ENCODE data around the gene TBC1D5.

TBC1D5 gene

DNA sequence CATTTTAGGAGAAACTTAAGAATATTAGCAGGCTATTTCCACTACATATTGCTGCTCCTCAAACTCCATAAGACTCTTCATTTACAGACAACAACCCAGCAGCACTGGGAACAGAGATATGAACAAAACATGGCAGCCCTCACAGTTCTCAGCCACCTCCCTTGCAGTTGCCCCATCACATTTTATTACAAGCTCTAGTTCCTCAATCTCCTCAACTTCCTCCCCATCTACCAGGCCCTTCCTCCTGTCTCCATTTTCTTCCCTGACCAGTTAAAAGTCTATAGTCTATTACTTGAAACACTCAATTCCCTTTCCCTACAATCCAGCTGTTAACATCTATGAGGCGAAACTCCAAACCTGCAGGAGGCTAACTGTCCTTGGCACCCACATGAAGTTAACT, 412.5 kb downstream of the TBC1D5 start:
- no peaks in the 10 kb centered on the region for H3K36me3 ChIP-seq (ENCODE audit: control insufficient read depth, insufficient read depth, low read length)
- H3K9ac ChIP-seq (ENCODE audit: low read length), result no peak overlapping the region
- H3K27me3 ChIP-seq (ENCODE audit: control insufficient read depth, insufficient read depth, low read length), result no peaks in the 10 kb centered on the region
- H3K27ac ChIP-seq (ENCODE audit: low read depth, low read length), result no peak overlapping the region
- no peaks in the 10 kb centered on the region for H3K4me1 ChIP-seq (ENCODE audit: control insufficient read depth, insufficient read depth, low read length)
- H3K4me3 ChIP-seq (ENCODE audit: low read length), result no peak overlapping the region

DNA sequence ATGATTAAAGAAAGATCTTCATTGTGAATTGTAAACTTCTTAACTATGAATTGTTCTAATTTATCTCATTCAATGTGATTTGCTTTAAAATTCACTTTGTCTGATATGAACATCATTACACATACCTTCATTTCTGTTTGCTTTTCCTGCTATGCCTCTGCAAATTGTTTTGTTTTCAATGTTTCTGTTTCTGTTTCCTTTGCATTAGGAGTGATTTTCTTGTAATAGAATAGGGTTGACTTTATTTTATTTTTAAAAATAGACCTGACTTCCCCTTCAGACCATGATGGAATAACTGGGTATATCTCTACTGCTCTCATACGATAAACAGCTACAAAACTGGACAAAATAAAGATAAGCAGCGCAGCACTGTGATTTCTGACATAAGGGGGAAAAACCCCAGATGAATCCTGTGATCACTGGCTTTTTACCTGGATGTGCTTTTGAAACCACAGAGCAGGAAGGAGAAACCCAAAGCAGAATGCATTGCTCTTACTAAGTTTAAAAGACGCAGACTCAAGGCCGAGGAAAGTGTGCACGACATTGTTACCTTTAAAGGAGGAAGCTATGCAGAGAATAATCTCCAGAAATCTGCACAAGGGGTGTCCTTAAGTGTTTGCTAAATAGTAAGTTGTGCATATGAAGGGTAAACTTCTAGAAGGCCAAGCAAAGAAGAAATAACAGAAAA, 420.2 kb downstream of the TBC1D5 start:
- no peak overlapping the region for H3K9ac ChIP-seq (ENCODE audit: low read length)
- no peak overlapping the region for H3K27ac ChIP-seq (ENCODE audit: low read depth, low read length)
- H3K4me3 ChIP-seq (ENCODE audit: low read length), result no peak overlapping the region
- no peaks in the 10 kb centered on the region for H3K36me3 ChIP-seq (ENCODE audit: control insufficient read depth, insufficient read depth, low read length)
- H3K27me3 ChIP-seq (ENCODE audit: control insufficient read depth, insufficient read depth, low read length), result no peaks in the 10 kb centered on the region
- H3K4me1 ChIP-seq (ENCODE audit: control insufficient read depth, insufficient read depth, low read length), result no peaks in the 10 kb centered on the region

DNA sequence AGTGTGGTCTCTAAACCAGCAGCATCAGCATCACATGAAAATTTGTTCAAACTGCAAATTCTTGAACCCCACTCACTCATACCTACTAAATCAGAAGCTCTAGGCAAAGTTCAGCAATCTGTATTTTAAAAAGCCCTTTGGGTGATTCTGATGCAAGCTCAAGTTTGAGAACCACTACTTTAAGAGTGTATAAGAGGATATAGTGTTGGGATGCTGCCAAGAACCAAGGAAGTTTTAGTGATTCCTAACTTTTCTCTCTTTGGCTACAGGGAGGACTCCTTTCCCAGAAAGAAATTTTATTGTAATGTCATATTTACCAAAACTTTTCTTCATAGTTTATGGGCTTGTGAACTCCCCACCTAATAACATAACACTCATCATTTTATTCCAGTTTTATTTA, 422.2 kb downstream of the TBC1D5 start:
- Histone ChIP-seq H3K9ac (ENCODE audit: low read length) (no peak overlapping the region), H3K36me3 (ENCODE audit: control insufficient read depth, insufficient read depth, low read length) (no peaks in the 10 kb centered on the region), H3K4me3 (ENCODE audit: low read length) (no peak overlapping the region), H3K27ac (ENCODE audit: low read depth, low read length) (no peak overlapping the region), H3K4me1 (ENCODE audit: control insufficient read depth, insufficient read depth, low read length) (no peaks in the 10 kb centered on the region), H3K27me3 (ENCODE audit: control insufficient read depth, insufficient read depth, low read length) (no peaks in the 10 kb centered on the region)

DNA sequence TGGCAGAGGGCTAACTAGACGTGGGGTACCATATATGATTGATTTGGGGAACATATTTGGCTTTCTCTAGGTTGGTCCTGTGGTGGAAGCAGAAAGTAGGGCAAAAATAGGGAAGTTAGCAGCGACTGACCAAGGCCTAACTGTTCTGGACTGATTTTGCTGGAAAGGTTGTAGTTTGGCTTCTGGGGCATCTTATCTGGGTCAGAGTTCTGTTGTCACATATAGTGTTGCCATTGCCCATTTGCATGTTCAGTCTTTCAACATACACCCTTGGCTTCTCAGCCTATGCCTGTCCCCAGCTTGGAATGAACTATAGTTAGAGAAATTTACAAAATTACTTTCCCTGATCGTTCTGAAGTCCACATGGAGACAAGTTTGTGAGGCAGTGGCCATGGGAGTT, 426.5 kb downstream of the TBC1D5 start:
- Histone ChIP-seq H3K9ac (ENCODE audit: low read length) (no peak overlapping the region), H3K4me1 (ENCODE audit: control insufficient read depth, insufficient read depth, low read length) (no peaks in the 10 kb centered on the region), H3K36me3 (ENCODE audit: control insufficient read depth, insufficient read depth, low read length) (no peaks in the 10 kb centered on the region), H3K27me3 (ENCODE audit: control insufficient read depth, insufficient read depth, low read length) (no peaks in the 10 kb centered on the region), H3K27ac (ENCODE audit: low read depth, low read length) (no peak overlapping the region), H3K4me3 (ENCODE audit: low read length) (no peak overlapping the region)

DNA sequence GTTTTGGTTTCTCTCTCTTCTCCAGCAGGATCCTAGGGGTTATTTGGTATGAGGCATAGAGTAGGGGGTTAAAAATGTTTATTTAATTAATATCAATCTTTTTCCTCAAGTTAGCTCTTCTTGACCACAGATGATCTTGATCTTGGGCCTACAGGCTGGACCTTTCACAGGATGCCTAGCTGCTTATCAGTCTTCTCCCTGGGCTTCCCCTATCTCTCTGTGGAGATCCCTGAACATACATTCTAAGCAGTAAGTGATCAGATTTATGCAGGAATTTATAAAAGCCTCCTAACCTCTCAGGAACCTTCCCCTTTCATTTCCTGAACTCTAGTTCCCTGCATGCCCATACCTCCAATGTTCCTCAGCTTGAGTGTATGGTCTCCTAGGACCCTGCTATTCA, 428.3 kb downstream of the TBC1D5 start:
- no peaks in the 10 kb centered on the region for H3K27me3 ChIP-seq (ENCODE audit: control insufficient read depth, insufficient read depth, low read length)
- H3K4me3 ChIP-seq (ENCODE audit: low read length), result no peak overlapping the region
- H3K27ac ChIP-seq (ENCODE audit: low read depth, low read length), result no peak overlapping the region
- no peaks in the 10 kb centered on the region for H3K4me1 ChIP-seq (ENCODE audit: control insufficient read depth, insufficient read depth, low read length)
- no peak overlapping the region for H3K9ac ChIP-seq (ENCODE audit: low read length)
- H3K36me3 ChIP-seq (ENCODE audit: control insufficient read depth, insufficient read depth, low read length), result no peaks in the 10 kb centered on the region

DNA sequence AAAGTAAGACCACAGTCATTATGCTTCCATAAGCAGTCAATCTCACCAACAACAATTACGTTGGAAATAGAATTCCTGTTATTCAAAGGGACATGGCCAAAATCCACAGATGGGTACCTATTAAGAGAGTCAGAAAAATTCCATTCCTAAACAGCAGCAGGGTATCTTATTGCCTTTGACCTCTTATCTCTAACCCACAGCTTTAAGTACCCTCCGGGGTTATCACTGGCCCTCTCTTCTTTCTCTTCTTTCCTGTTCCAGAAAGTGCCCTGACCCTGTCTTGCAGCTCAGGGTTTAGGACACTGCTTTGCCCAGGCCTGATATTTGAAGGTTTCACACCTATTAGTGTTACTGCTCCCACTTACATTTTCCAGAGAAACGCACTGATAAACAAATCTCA, 428.7 kb downstream of the TBC1D5 start:
- H3K27ac ChIP-seq (ENCODE audit: low read depth, low read length), result no peak overlapping the region
- no peak overlapping the region for H3K9ac ChIP-seq (ENCODE audit: low read length)
- H3K4me3 ChIP-seq (ENCODE audit: low read length), result no peak overlapping the region
- H3K4me1 ChIP-seq (ENCODE audit: control insufficient read depth, insufficient read depth, low read length), result no peaks in the 10 kb centered on the region
- H3K27me3 ChIP-seq (ENCODE audit: control insufficient read depth, insufficient read depth, low read length), result no peaks in the 10 kb centered on the region
- no peaks in the 10 kb centered on the region for H3K36me3 ChIP-seq (ENCODE audit: control insufficient read depth, insufficient read depth, low read length)

DNA sequence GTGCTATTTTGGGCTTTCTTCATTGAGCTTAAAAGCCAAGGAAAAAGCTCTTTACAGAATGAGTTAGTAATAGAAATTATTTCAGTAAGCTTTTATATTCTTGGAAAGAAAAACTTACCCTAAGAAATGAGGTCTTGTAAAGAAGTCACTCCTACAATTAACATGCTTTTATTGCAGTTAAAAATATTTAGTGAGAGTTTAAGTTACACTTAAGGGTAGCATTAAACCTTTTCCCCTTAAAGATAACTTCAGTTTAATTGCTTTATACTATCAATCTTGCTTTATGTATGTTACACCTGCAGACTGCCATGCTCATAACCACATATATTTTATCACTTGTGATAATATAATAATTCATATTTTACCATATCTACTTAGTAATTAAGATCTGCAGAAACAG, 431.4 kb downstream of the TBC1D5 start:
- Histone ChIP-seq H3K27ac (ENCODE audit: low read depth, low read length) (no peak overlapping the region), H3K27me3 (ENCODE audit: control insufficient read depth, insufficient read depth, low read length) (no peaks in the 10 kb centered on the region), H3K4me1 (ENCODE audit: control insufficient read depth, insufficient read depth, low read length) (no peaks in the 10 kb centered on the region), H3K4me3 (ENCODE audit: low read length) (no peak overlapping the region), H3K36me3 (ENCODE audit: control insufficient read depth, insufficient read depth, low read length) (no peaks in the 10 kb centered on the region), H3K9ac (ENCODE audit: low read length) (no peak overlapping the region)

DNA sequence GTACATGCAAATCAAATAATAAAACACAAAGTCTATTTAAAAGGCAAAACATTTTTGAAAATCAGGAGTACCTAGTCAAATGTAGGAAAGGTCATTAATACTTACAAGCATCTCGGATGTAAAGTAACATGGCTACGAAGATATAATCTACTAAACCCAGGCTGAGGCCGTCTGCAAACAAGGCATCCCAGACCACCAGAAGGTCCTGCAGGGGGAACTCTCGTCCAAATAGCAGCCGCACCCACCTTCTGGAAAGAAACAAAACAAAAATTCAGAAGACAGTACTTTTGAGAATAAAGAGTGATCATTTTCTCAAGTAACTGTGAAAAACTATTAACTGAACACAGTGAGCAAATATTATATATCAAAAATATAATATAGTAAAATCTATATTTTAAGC, 434.5 kb downstream of the TBC1D5 start:
- Histone ChIP-seq H3K27ac (ENCODE audit: low read depth, low read length) (no peak overlapping the region), H3K9ac (ENCODE audit: low read length) (no peak overlapping the region), H3K4me3 (ENCODE audit: low read length) (no peak overlapping the region), H3K27me3 (ENCODE audit: control insufficient read depth, insufficient read depth, low read length) (no peaks in the 10 kb centered on the region), H3K36me3 (ENCODE audit: control insufficient read depth, insufficient read depth, low read length) (no peaks in the 10 kb centered on the region), H3K4me1 (ENCODE audit: control insufficient read depth, insufficient read depth, low read length) (no peaks in the 10 kb centered on the region)

DNA sequence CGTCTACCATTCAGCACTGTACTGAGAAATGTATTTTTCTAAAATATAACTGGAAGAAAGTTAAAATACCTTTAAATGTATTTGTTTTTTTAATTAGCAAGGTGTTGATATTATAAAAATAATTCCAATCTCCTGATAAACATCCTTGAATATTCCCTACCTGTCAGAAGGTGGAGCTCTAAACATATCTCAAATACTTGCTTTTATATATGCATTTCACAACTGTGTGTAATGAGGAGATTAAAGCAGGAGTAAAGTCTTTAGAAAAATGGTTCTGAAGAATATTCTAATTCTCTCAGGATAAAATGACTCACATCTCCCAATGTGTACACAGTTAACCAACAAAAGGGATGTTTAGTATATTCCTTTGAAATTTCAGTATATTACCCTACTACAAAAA, 434.9 kb downstream of the TBC1D5 start:
- Histone ChIP-seq H3K36me3 (ENCODE audit: control insufficient read depth, insufficient read depth, low read length) (no peaks in the 10 kb centered on the region), H3K4me1 (ENCODE audit: control insufficient read depth, insufficient read depth, low read length) (no peaks in the 10 kb centered on the region), H3K27ac (ENCODE audit: low read depth, low read length) (no peak overlapping the region), H3K27me3 (ENCODE audit: control insufficient read depth, insufficient read depth, low read length) (no peaks in the 10 kb centered on the region), H3K4me3 (ENCODE audit: low read length) (no peak overlapping the region), H3K9ac (ENCODE audit: low read length) (no peak overlapping the region)

DNA sequence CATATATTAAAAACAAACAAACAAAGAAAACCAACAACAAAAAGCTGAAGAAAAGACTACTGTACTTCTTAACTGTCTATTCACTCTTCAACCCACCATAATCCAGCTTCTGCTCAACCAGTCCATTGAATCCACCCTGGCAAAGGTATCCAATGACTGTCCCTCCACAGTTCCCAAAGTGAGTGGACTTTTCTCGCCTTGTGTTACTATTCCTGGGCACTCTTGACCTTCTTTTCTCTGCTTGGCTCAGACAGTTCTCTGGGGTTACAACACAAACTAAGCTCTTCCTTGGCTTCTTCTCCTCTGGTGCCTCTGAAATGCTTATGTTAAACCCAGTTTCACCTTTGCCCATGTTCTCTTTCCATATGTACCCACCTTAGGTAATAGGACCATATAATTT, 437.5 kb downstream of the TBC1D5 start:
- Histone ChIP-seq H3K4me3 (ENCODE audit: low read length) (no peak overlapping the region), H3K9ac (ENCODE audit: low read length) (no peak overlapping the region), H3K4me1 (ENCODE audit: control insufficient read depth, insufficient read depth, low read length) (no peaks in the 10 kb centered on the region), H3K27ac (ENCODE audit: low read depth, low read length) (no peak overlapping the region), H3K36me3 (ENCODE audit: control insufficient read depth, insufficient read depth, low read length) (no peaks in the 10 kb centered on the region), H3K27me3 (ENCODE audit: control insufficient read depth, insufficient read depth, low read length) (no peaks in the 10 kb centered on the region)

DNA sequence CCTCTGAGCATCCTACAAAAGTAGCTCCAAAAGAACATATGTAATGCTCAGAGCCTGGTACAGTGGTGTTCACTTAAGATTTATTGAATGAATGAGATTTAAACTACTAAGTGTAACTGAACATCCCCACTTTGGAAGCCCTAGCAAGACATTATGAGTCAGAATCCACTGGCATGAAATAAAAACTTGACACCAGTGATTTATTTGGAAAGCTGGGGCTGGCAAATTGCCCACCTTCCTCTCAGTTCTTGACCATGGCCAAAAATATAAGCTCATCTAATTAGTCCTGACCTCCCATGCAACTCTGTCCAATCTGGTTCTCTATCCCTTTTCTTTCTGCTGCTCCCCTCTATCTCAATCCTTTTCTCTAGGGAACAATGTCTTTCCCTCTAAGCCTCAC, 439.7 kb downstream of the TBC1D5 start:
- Histone ChIP-seq H3K4me3 (ENCODE audit: low read length) (no peak overlapping the region), H3K9ac (ENCODE audit: low read length) (no peak overlapping the region)

DNA sequence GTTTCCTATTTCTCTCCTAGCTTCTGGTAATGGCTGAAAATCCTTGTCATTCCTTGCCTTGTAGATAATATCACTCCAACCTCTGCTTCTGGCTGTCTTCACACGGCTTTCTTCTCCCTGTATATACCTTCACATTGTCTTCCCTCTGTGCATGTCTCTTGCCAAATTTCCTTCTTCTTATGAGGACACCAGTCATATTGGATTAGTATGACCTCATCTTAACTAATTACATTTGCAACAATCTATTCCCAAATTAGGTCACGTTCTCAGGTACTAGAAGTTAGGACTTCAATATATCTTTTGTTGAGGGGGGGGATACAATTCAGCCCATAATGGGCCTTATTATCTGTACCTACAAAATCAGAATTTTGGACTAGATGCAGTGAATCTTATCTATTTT, 440.3 kb downstream of the TBC1D5 start:
- Histone ChIP-seq H3K27ac (ENCODE audit: low read depth, low read length) (no peak overlapping the region), H3K4me3 (ENCODE audit: low read length) (no peak overlapping the region), H3K9ac (ENCODE audit: low read length) (no peak overlapping the region)

More for the DNA sequence above, 439.7 kb downstream of the TBC1D5 start:
- Histone ChIP-seq H3K36me3 (ENCODE audit: control insufficient read depth, insufficient read depth, low read length) (no peaks in the 10 kb centered on the region), H3K4me1 (ENCODE audit: control insufficient read depth, insufficient read depth, low read length) (no peaks in the 10 kb centered on the region), H3K27ac (ENCODE audit: low read depth, low read length) (no peak overlapping the region), H3K27me3 (ENCODE audit: control insufficient read depth, insufficient read depth, low read length) (no peaks in the 10 kb centered on the region)

DNA sequence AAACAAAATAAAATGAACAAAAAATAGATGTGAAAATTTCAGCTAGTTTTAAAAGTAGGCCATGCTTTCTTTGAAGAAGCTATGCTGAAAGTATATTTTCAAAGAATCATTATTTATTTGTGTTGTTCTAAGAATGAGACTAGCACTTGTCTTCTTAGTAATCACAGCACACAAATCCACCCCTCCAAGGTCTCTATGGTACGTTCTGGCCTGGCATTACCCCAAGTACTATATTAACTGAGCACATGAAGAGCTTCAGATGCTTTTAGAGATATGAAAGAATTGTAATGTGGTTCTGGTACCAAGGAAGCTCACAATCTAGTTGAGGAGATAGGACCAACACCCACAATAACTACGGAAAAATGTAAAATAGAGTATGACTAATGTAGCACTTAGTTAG, 441.2 kb downstream of the TBC1D5 start:
- H3K4me1 ChIP-seq (ENCODE audit: control insufficient read depth, insufficient read depth, low read length), result no peaks in the 10 kb centered on the region
- no peak overlapping the region for H3K9ac ChIP-seq (ENCODE audit: low read length)
- H3K4me3 ChIP-seq (ENCODE audit: low read length), result no peak overlapping the region

More for the DNA sequence above, 440.3 kb downstream of the TBC1D5 start:
- Histone ChIP-seq H3K36me3 (ENCODE audit: control insufficient read depth, insufficient read depth, low read length) (no peaks in the 10 kb centered on the region), H3K27me3 (ENCODE audit: control insufficient read depth, insufficient read depth, low read length) (no peaks in the 10 kb centered on the region), H3K4me1 (ENCODE audit: control insufficient read depth, insufficient read depth, low read length) (no peaks in the 10 kb centered on the region)

More for the DNA sequence above, 441.2 kb downstream of the TBC1D5 start:
- H3K27me3 ChIP-seq (ENCODE audit: control insufficient read depth, insufficient read depth, low read length), result no peaks in the 10 kb centered on the region
- H3K36me3 ChIP-seq (ENCODE audit: control insufficient read depth, insufficient read depth, low read length), result no peaks in the 10 kb centered on the region
- H3K27ac ChIP-seq (ENCODE audit: low read depth, low read length), result no peak overlapping the region
